ENCODE data around the gene HLX.
A peak's percentile ranks its signal among the peaks of the same experiment; 100 is the strongest.

Gene HLX

DNA sequence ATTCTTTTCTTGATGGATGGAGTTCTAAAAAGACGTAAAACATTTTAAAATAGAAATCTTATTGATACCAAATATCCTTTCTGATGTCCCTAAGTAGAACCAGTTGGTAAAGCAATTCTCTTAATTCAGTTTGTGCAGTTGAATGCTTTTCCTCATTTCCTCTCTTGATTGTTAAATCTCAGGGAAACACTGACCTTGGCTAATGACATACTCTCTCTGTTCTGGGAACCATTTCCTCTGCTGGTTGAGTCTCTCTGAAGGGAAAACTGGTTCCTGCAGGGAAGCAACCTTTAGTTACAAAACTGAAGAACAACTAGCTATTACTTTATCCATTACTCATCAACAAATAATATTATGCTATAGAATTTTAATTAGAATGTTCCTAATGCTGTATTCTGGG lies 36.7 kb downstream of the HLX start:
- Histone ChIP-seq H2BK5ac (ENCODE audit: low read length) (no peak overlapping the region), H2AK5ac (ENCODE audit: low read length) (no peak overlapping the region), H3K4me1 (ENCODE audit: control insufficient read depth, low read depth, low read length) (no peaks in the 10 kb centered on the region), H3K36me3 (ENCODE audit: control insufficient read depth, insufficient read depth, low read length) (no peaks in the 10 kb centered on the region), H3K4ac (ENCODE audit: low read depth, low read length) (no peak overlapping the region), H3K27me3 (ENCODE audit: insufficient read depth, low read length, poor library complexity) (no peaks in the 10 kb centered on the region), H3K56ac (ENCODE audit: low read length) (no peak overlapping the region), H3K4me2 (ENCODE audit: low read length) (no peak overlapping the region), H4K5ac (ENCODE audit: low read length) (no peak overlapping the region), H2BK120ac (ENCODE audit: low read depth, low read length) (no peak overlapping the region), H3K27ac (ENCODE audit: low read depth, low read length) (no peak overlapping the region), H2BK15ac (replicated peaks; ENCODE audit: low read depth) (no peak overlapping the region), H3K23ac (ENCODE audit: low read length) (no peak overlapping the region), H3K79me2 (ENCODE audit: control insufficient read depth, insufficient read depth, low read length) (no peaks in the 10 kb centered on the region), H3K9ac (ENCODE audit: low read length) (no peak overlapping the region), H3K18ac (ENCODE audit: low read length) (no peak overlapping the region), H4K8ac (ENCODE audit: low read depth, low read length) (no peak overlapping the region), H3K79me1 (ENCODE audit: low read length) (no peaks in the 10 kb centered on the region), H3K4me3 (ENCODE audit: low read length) (no peak overlapping the region)
- DNase-seq = no peak
- no CpG with 5 or more reads among the region's 1 CpG for WGBS (ENCODE audit: extremely low coverage, insufficient coverage, low lambda C conversion rate)

- Histone ChIP-seq H3K4me1 (ENCODE audit: control insufficient read depth, low read depth, low read length) (no peaks in the 10 kb centered on the region), H3K36me3 (ENCODE audit: control insufficient read depth, insufficient read depth, low read length) (no peaks in the 10 kb centered on the region), H2BK15ac (replicated peaks; ENCODE audit: low read depth) (no peak overlapping the region), H3K4me3 (ENCODE audit: low read length) (no peak overlapping the region), H3K23ac (ENCODE audit: low read length) (no peak overlapping the region), H3K4ac (ENCODE audit: low read depth, low read length) (no peak overlapping the region), H3K9ac (ENCODE audit: low read length) (no peak overlapping the region), H3K18ac (ENCODE audit: low read length) (no peak overlapping the region), H3K27me3 (ENCODE audit: insufficient read depth, low read length, poor library complexity) (no peaks in the 10 kb centered on the region), H3K56ac (ENCODE audit: low read length) (no peak overlapping the region), H2BK5ac (ENCODE audit: low read length) (no peak overlapping the region), H3K79me1 (ENCODE audit: low read length) (no peaks in the 10 kb centered on the region), H2BK120ac (ENCODE audit: low read depth, low read length) (no peak overlapping the region), H4K8ac (ENCODE audit: low read depth, low read length) (no peak overlapping the region), H4K5ac (ENCODE audit: low read length) (no peak overlapping the region), H2AK5ac (ENCODE audit: low read length) (no peak overlapping the region), H3K79me2 (ENCODE audit: control insufficient read depth, insufficient read depth, low read length) (no peaks in the 10 kb centered on the region), H3K4me2 (ENCODE audit: low read length) (no peak overlapping the region), H3K27ac (ENCODE audit: low read depth, low read length) (no peak overlapping the region)
- no peak for DNase-seq
- no CpG with 5 or more reads among the region's 5 CpGs for WGBS (ENCODE audit: extremely low coverage, insufficient coverage, low lambda C conversion rate)
These were observed 37.9 kb downstream of the HLX start for GRCh38 chr1:220917101-220917500.

DNA sequence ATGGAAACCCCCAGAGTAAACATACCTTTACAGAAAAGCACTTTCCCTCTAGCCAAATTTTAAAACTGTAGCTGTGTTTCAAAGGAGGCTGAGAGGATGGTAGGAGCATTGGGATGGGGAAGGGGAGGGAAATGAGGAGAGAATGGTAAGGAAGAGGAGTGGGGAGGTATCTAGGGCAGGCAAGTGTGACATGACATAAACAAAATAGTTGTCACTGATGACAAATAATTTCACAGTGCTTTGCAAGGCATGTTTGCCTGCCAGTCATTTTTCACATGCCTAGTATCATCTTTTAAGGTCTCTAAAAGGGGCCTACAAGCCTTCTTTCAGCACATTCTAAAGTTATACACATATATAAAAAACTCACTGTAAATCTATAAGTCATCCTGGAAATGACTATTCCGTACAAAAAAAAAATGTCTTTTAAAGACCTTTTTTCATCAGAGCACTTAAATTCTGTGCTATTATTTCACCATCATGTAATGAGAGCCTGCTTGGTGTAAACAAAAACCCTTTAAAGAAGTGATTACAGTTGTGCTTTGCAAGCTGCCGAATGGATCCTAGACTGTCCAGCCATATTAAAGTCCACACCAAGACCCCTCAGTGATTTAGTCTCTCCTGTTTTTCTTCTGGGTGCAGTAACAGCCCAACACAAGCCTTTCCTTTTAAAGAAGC lies 38.4 kb downstream of the HLX start:
- no peak overlapping the region for H3K27ac ChIP-seq (ENCODE audit: low read depth, low read length)
- H3K36me3 ChIP-seq (ENCODE audit: control insufficient read depth, insufficient read depth, low read length) = no peaks in the 10 kb centered on the region
- DNase-seq = no peak
- no peaks in the 10 kb centered on the region for H3K79me1 ChIP-seq (ENCODE audit: low read length)
- H3K9ac ChIP-seq (ENCODE audit: low read length) = no peak overlapping the region
- no peak overlapping the region for H2BK15ac ChIP-seq (replicated peaks; ENCODE audit: low read depth)
- H3K27me3 ChIP-seq (ENCODE audit: insufficient read depth, low read length, poor library complexity) = no peaks in the 10 kb centered on the region
- no peak overlapping the region for H3K4me3 ChIP-seq (ENCODE audit: low read length)
- H2BK120ac ChIP-seq (ENCODE audit: low read depth, low read length) = no peak overlapping the region
- no peak overlapping the region for H2AK5ac ChIP-seq (ENCODE audit: low read length)
- no peak overlapping the region for H3K18ac ChIP-seq (ENCODE audit: low read length)
- H4K8ac ChIP-seq (ENCODE audit: low read depth, low read length) = no peak overlapping the region
- H3K23ac ChIP-seq (ENCODE audit: low read length) = no peak overlapping the region
- H3K79me2 ChIP-seq (ENCODE audit: control insufficient read depth, insufficient read depth, low read length) = no peaks in the 10 kb centered on the region
- no peak overlapping the region for H3K4me2 ChIP-seq (ENCODE audit: low read length)
- no peaks in the 10 kb centered on the region for H3K4me1 ChIP-seq (ENCODE audit: control insufficient read depth, low read depth, low read length)
- no peak overlapping the region for H2BK5ac ChIP-seq (ENCODE audit: low read length)
- no peak overlapping the region for H3K4ac ChIP-seq (ENCODE audit: low read depth, low read length)
- no peak overlapping the region for H3K56ac ChIP-seq (ENCODE audit: low read length)
- no CpG with 5 or more reads among the region's 2 CpGs for WGBS (ENCODE audit: extremely low coverage, insufficient coverage, low lambda C conversion rate)
- H4K5ac ChIP-seq (ENCODE audit: low read length) = no peak overlapping the region

DNA sequence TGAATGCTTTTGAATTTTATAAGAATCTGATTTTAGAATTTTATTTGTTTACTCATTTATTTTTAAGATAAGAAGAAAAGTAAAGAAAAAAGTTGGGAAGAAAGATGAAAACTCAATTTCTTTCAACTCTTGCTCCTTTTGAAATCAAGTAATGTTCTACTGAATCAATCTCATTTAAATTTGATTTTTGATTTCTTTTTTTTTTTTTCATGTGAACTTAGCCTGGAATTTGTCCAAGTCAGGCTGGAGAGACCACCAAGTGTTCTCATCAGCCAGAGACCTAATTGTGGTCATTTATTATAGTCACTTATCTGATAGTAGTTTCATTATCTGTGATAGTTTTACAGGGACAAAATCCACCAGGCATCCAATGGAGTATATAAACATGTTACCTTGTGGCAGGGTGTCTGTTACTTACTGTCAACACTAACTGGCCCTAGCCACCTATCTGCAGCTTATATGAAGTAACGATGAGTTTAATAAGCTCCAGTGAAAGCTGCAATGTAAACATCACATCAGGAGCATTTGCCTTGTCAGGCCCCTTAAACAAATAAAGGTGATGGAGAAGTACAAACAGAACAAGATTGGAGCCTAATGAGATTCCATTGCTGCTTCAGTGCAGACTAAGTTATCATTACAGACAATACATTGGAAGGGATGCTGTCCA lies 39.2 kb downstream of the HLX start:
- no peak overlapping the region for H3K4ac ChIP-seq (ENCODE audit: low read depth, low read length)
- peak; percentile 4 for DNase-seq
- no peak overlapping the region for H3K27ac ChIP-seq (ENCODE audit: low read depth, low read length)
- H3K23ac ChIP-seq (ENCODE audit: low read length) = no peak overlapping the region
- H3K79me2 ChIP-seq (ENCODE audit: control insufficient read depth, insufficient read depth, low read length) = no peaks in the 10 kb centered on the region
- no peaks in the 10 kb centered on the region for H3K4me1 ChIP-seq (ENCODE audit: control insufficient read depth, low read depth, low read length)
- no peak overlapping the region for H2AK5ac ChIP-seq (ENCODE audit: low read length)
- H2BK120ac ChIP-seq (ENCODE audit: low read depth, low read length) = no peak overlapping the region
- no peak overlapping the region for H2BK5ac ChIP-seq (ENCODE audit: low read length)
- H3K18ac ChIP-seq (ENCODE audit: low read length) = no peak overlapping the region
- no peaks in the 10 kb centered on the region for H3K36me3 ChIP-seq (ENCODE audit: control insufficient read depth, insufficient read depth, low read length)
- H4K5ac ChIP-seq (ENCODE audit: low read length) = no peak overlapping the region
- H4K8ac ChIP-seq (ENCODE audit: low read depth, low read length) = no peak overlapping the region
- no CpG with 5 or more reads among the region's 1 CpG for WGBS (ENCODE audit: extremely low coverage, insufficient coverage, low lambda C conversion rate)
- no peak overlapping the region for H3K9ac ChIP-seq (ENCODE audit: low read length)
- no peaks in the 10 kb centered on the region for H3K79me1 ChIP-seq (ENCODE audit: low read length)
- no peak overlapping the region for H2BK15ac ChIP-seq (replicated peaks; ENCODE audit: low read depth)
- H3K56ac ChIP-seq (ENCODE audit: low read length) = no peak overlapping the region
- H3K27me3 ChIP-seq (ENCODE audit: insufficient read depth, low read length, poor library complexity) = no peaks in the 10 kb centered on the region
- no peak overlapping the region for H3K4me2 ChIP-seq (ENCODE audit: low read length)
- no peak overlapping the region for H3K4me3 ChIP-seq (ENCODE audit: low read length)

GRCh38 chr1:220920967-220921366 lies 41.7 kb downstream of the HLX start:
- Histone ChIP-seq H3K56ac (ENCODE audit: low read length) (no peak overlapping the region), H3K4me3 (ENCODE audit: low read length) (no peak overlapping the region), H2BK15ac (replicated peaks; ENCODE audit: low read depth) (no peak overlapping the region), H3K27ac (ENCODE audit: low read depth, low read length) (no peak overlapping the region), H4K8ac (ENCODE audit: low read depth, low read length) (no peak overlapping the region), H2BK5ac (ENCODE audit: low read length) (no peak overlapping the region), H3K9ac (ENCODE audit: low read length) (no peak overlapping the region), H4K5ac (ENCODE audit: low read length) (no peak overlapping the region), H3K27me3 (ENCODE audit: insufficient read depth, low read length, poor library complexity) (no peaks in the 10 kb centered on the region), H3K4ac (ENCODE audit: low read depth, low read length) (no peak overlapping the region), H3K18ac (ENCODE audit: low read length) (no peak overlapping the region), H3K4me1 (ENCODE audit: control insufficient read depth, low read depth, low read length) (no peaks in the 10 kb centered on the region), H2BK120ac (ENCODE audit: low read depth, low read length) (no peak overlapping the region), H3K23ac (ENCODE audit: low read length) (no peak overlapping the region), H3K4me2 (ENCODE audit: low read length) (no peak overlapping the region), H3K36me3 (ENCODE audit: control insufficient read depth, insufficient read depth, low read length) (no peaks in the 10 kb centered on the region), H3K79me2 (ENCODE audit: control insufficient read depth, insufficient read depth, low read length) (no peaks in the 10 kb centered on the region), H2AK5ac (ENCODE audit: low read length) (no peak overlapping the region), H3K79me1 (ENCODE audit: low read length) (no peaks in the 10 kb centered on the region)
- no peak for DNase-seq
- no CpG with 5 or more reads among the region's 2 CpGs for WGBS (ENCODE audit: extremely low coverage, insufficient coverage, low lambda C conversion rate)

DNA sequence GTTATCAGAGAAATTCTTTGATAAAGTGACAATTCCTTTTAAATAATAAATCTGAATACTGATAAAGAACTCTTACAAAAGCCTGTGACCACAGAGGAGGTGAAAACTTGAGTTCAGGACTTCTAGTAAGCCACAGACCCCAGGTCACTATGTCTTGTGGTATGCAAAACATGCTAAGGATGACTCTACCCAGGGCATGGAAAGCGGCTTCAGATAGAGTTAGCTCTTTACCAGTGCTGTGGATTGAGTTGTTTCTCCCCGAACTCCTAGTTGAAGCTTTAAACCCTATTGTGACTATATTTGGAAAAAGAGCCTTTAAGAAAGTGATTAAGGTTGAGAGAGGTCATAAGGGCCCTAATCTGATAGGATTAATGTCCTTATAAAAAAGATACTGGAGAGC lies 42.3 kb downstream of the HLX start:
- WGBS (ENCODE audit: extremely low coverage, insufficient coverage, low lambda C conversion rate) = no CpG with 5 or more reads among the region's 2 CpGs
- Histone ChIP-seq H4K5ac (ENCODE audit: low read length) (no peak overlapping the region), H3K4ac (ENCODE audit: low read depth, low read length) (no peak overlapping the region), H4K8ac (ENCODE audit: low read depth, low read length) (no peak overlapping the region), H2BK120ac (ENCODE audit: low read depth, low read length) (no peak overlapping the region), H3K18ac (ENCODE audit: low read length) (no peak overlapping the region), H3K79me2 (ENCODE audit: control insufficient read depth, insufficient read depth, low read length) (no peaks in the 10 kb centered on the region), H3K27ac (ENCODE audit: low read depth, low read length) (no peak overlapping the region), H3K4me3 (ENCODE audit: low read length) (no peak overlapping the region), H3K27me3 (ENCODE audit: insufficient read depth, low read length, poor library complexity) (no peaks in the 10 kb centered on the region), H3K9ac (ENCODE audit: low read length) (no peak overlapping the region), H2AK5ac (ENCODE audit: low read length) (no peak overlapping the region), H3K4me1 (ENCODE audit: control insufficient read depth, low read depth, low read length) (no peaks in the 10 kb centered on the region), H3K36me3 (ENCODE audit: control insufficient read depth, insufficient read depth, low read length) (no peaks in the 10 kb centered on the region), H3K4me2 (ENCODE audit: low read length) (no peak overlapping the region), H2BK5ac (ENCODE audit: low read length) (no peak overlapping the region), H3K23ac (ENCODE audit: low read length) (no peak overlapping the region), H3K56ac (ENCODE audit: low read length) (no peak overlapping the region), H2BK15ac (replicated peaks; ENCODE audit: low read depth) (no peak overlapping the region), H3K79me1 (ENCODE audit: low read length) (no peaks in the 10 kb centered on the region)
- DNase-seq = peak; percentile 2

Measured in mesendoderm (in vitro differentiated cells).